Measurements from ENCODE around the gene SPHK2.

DNA sequence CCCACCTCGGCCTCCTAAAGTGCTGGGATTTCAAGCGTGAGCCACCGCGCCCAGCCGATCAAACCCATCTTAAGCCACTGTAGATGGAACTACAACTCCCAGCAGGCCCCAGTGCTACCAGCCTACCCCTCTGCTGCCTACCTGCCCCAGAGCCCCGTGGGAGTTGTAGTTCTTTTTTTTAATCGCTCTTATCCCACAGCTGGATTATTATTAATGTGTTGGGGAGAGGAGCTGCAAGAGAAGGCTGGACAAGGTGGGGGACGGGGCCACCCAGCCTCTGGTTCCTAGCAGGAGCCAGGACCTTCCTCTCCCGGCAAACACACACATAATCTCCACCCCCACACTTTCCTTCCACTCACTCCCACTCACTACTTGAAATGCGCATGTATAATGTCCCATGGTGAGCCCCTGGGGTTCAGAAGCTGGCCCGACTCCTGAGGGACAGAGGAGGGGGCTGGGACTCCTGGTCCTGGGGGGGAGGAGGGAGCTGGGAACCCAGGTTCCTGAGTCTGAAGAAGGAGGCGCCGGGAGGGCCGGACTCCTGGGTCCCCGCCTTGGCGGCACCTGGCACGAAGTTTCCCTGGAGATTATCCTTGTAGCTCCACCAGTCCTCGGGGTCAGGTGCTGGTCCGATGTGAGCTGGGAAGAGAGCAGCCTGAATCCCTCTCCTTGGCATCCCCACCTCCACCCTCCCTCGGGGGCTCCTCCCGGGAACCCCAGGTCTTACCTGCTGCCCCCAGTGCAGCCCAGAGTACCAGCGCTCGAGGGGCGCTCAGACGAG lies 25.7 kb downstream of the SPHK2 start:
- TF ChIP-seq, protein P1, sequence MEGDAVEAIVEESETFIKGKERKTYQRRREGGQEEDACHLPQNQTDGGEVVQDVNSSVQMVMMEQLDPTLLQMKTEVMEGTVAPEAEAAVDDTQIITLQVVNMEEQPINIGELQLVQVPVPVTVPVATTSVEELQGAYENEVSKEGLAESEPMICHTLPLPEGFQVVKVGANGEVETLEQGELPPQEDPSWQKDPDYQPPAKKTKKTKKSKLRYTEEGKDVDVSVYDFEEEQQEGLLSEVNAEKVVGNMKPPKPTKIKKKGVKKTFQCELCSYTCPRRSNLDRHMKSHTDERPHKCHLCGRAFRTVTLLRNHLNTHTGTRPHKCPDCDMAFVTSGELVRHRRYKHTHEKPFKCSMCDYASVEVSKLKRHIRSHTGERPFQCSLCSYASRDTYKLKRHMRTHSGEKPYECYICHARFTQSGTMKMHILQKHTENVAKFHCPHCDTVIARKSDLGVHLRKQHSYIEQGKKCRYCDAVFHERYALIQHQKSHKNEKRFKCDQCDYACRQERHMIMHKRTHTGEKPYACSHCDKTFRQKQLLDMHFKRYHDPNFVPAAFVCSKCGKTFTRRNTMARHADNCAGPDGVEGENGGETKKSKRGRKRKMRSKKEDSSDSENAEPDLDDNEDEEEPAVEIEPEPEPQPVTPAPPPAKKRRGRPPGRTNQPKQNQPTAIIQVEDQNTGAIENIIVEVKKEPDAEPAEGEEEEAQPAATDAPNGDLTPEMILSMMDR (IDR thresholded peaks at IDR 0.05), result no peak
- TF ChIP-seq EP300 (IDR thresholded peaks at IDR 0.05) (peak; percentile 48 to 49), POLR2A (IDR thresholded peaks at IDR 0.05) (peak in 1 of 2 donors; percentile 41)
